Keratinocyte (primary cell): ENCODE data around the gene FURIN.

ENCODE experiments used
- EZH2 ChIP-seq: IDR thresholded peaks from one replicate; pipeline ENCODE4 v1.6.1; 2012; ENCODE audit warnings: inconsistent platforms, mild to moderate bottlenecking, low read length, moderate library complexity
- TF ChIP-seq, protein P1 (sequence below), 3 experiments: IDR thresholded peaks in 1 of 3; conservative IDR thresholded peaks in 1 of 3; optimal IDR thresholded peaks in 1 of 3; 2 replicates in 2 of 3; 3 replicates in 1 of 3; pipeline versions ENCODE3 to v1.5.1; 2011; ENCODE audit warnings: low read length in 3 of 3, mild to moderate bottlenecking in 3 of 3, moderate library complexity in 2 of 3, control low read depth in 1 of 3, inconsistent platforms in 1 of 3; ENCODE audit not compliant: insufficient read depth in 2 of 3; ENCODE audit errors: extremely low read depth in 1 of 3

DNA sequence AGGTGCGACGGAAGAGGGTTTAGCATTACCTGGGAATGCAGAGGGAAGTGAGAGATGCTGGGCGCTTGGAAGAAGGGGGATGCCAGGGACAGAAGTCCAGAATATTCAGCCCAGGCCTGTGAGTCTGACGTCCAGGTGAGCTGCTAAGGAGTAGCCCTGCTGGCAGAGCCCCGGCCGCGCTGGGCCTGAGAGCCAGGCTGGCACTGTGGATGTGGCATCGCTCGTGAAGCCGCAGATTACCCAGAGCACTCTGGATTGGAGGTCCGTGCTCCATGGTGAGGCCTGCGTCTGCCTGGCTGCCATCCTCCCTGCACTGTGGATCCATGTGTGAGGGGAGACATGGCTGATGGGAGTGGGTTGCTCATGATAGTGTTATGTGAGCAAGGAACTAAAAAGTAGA is 49.2 kb downstream of the FURIN start:
- TF ChIP-seq, protein P1, sequence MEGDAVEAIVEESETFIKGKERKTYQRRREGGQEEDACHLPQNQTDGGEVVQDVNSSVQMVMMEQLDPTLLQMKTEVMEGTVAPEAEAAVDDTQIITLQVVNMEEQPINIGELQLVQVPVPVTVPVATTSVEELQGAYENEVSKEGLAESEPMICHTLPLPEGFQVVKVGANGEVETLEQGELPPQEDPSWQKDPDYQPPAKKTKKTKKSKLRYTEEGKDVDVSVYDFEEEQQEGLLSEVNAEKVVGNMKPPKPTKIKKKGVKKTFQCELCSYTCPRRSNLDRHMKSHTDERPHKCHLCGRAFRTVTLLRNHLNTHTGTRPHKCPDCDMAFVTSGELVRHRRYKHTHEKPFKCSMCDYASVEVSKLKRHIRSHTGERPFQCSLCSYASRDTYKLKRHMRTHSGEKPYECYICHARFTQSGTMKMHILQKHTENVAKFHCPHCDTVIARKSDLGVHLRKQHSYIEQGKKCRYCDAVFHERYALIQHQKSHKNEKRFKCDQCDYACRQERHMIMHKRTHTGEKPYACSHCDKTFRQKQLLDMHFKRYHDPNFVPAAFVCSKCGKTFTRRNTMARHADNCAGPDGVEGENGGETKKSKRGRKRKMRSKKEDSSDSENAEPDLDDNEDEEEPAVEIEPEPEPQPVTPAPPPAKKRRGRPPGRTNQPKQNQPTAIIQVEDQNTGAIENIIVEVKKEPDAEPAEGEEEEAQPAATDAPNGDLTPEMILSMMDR (optimal IDR thresholded peaks at IDR 0.05 in 1 of 3, IDR thresholded peaks at IDR 0.05 in 1 of 3, conservative IDR thresholded peaks at IDR 0.05 in 1 of 3; ENCODE audit: extremely low read depth in 1 of 3, insufficient read depth in 2 of 3, low read length in 3 of 3), result no peak
- no peak for TF ChIP-seq EZH2
